ENCODE measurements around the gene CCL2.

CCL2 gene

DNA sequence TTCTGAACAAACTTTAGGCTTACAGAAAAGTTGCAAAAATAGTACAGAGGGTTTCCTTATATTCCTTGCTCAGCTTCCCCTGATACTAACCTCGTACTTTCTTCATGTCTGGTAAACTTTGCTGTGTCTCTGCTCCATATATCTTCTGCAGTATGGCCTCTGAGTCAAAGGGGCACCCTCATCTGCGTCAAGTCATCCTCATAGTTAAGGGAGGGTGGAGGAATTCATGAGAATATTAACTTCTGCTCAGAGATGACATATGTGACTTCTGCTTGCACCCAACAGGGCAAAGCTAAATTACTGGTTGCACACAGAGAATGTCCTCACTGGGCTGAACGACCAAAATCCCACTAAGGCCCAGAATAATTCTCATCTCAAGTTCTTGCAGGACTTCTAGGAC lies 10.6 kb downstream of the CCL2 start:
- no peak for DNase-seq (ENCODE audit: low read depth, low spot score)

DNA sequence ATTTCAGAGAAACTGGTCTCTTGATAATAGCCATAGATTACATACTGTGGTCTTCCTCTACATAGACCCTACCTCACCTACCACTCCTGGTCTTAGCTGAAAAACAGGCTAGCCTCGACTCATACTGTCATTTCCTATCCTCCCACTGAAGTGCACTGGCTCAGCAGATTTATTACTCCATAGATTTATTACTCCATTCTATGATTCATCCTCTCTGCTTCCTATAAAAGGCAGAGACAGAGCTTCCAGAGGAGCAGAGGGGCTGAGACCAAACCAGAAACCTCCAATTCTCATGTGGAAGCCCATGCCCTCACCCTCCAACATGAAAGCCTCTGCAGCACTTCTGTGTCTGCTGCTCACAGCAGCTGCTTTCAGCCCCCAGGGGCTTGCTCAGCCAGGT lies 14.9 kb downstream of the CCL2 start, which contains the start of gene CCL7:
CCL7 (plus strand) TSS at position 253 of the 400 bp plus-strand sequence; CDS start at position 323, 70 bp downstream.
- DNase-seq (ENCODE audit: low read depth, low spot score) = no peak

GRCh38 chr17:34275881-34276280 lies 20.8 kb downstream of the CCL2 start:
- no peak for DNase-seq (ENCODE audit: low read depth, low spot score)

GRCh38 chr17:34276826-34277225 lies 21.7 kb downstream of the CCL2 start:
- no peak for DNase-seq (ENCODE audit: low read depth, low spot score)

DNA sequence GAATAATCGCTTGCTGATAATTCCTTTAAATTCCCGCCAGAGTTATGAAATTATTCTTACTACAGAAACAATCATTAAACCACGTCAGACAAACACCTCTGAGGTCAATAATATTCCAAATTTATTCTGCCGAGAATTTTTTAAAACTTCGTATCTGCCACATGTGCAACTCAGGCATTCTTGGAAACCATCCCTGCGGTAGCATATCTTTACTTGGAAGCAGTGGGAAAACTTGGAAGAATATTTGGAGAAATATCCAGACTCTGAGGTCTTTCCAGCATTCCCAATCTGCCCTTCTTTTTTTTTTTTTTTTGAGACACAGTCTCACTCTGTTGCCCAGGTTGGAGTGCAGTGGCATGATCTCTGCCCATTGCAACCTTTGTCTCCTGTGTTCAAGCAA lies 28.5 kb downstream of the CCL2 start:
- no peak for DNase-seq (ENCODE audit: low read depth, low spot score)

DNA sequence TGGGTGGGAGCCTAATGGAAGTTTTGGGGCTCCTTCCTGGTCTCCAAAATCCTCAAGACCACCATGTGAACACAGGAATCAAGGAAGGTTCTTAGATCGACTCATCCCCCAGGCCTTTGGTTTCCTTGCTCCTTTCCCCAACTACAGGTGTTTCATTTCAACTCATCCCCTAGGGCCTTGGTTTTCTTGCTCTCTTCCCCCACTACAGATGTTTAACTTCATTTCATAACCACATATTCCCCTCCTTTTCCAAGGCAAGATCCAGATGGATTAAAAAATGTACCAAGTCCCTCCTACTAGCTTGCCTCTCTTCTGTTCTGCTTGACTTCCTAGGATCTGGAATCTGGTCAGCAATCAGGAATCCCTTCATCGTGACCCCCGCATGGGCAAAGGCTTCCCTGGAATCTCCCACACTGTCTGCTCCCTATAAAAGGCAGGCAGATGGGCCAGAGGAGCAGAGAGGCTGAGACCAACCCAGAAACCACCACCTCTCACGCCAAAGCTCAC lies 30.3 kb downstream of the CCL2 start, which contains the start of gene CCL11:
CCL11 (plus strand) TSS at position 457 of the 507 bp plus-strand sequence. CDS start 67 bp downstream, outside the sequence.
- DNase-seq (ENCODE audit: low read depth, low spot score) = no peak

GRCh38 chr17:34287875-34288274 lies 32.8 kb downstream of the CCL2 start:
- no peak for DNase-seq (ENCODE audit: low read depth, low spot score)

GRCh38 chr17:34290586-34290985 lies 35.5 kb downstream of the CCL2 start:
- DNase-seq (ENCODE audit: low read depth, low spot score) = no peak

DNA sequence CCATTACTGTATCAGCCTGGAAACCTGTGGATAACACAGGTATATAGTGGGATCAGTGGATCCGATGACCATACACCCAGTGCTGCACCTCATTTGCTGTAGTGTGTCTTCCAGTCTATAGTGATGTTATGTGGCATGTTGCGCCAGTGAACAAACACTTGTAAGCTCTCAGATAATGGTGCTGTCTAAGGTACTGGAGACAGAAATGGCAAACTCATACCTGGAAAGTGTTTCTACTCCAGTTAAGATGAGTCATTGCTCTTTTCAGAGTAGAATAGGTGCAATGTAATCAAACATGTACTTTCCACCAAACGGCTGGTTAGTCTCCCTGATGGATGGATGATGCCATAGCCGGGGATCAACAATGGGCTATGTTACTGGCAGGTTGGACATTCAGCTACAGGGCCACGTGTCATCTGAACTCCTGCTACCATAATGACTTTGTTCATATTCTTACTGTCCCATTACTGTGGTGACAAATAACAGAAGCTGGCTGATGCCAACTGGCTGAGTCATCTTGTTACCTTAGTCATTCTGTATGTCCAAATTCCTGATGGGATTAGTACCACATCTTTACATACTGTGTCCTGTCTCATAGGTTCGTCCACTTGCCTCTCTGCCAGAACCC lies 36.8 kb downstream of the CCL2 start:
- DNase-seq (ENCODE audit: low read depth, low spot score) = no peak

DNA sequence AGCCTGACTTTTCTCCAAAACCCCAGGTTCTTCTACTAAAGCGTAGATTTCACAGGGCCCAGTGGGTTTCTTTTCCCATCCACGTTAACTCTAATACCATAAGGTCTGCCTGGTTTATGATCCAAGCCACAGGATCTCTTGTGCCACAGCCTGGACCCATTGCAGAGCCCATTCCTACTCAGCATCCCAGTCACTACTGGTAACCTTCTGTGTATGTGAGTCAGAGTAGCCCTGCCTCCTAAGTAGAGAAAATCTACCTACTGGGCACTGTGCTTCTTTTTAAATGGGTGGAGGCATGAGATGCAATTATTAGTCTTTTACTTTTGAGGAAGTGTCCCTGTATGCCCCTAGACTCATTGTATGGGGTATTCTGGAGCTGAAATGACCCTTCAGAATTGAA lies 43.9 kb downstream of the CCL2 start:
- no peak for DNase-seq (ENCODE audit: low read depth, low spot score)

DNA sequence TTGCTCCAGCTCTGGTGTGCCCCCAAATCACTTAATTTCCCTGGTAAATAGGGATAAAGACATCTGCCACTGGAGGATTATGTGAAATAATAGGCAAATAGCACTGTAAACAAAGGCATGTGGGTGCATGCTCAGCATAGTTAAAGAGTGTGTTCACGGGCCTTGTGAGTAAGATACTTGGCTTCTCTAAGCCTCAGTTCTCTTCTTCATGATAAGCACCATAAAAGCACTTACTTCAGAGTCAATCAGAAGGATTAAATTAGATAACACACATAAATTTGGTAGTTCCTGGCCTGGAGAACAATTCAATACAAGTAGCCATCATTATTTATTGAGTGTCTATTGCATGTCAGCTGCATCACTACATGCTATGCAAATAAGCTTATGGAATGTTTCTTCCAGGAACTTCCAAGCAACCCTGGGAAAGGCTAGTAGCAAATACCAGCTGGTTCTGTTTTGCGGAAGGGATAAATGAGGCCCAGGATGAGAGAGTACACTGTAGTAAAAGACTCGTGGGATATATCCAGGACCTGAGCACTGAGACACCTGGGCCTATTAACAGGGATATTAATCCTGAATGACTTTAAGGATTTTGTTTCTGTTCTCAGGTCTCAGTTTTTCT lies 45.0 kb downstream of the CCL2 start:
- no peak for DNase-seq (ENCODE audit: low read depth, low spot score)

DNA sequence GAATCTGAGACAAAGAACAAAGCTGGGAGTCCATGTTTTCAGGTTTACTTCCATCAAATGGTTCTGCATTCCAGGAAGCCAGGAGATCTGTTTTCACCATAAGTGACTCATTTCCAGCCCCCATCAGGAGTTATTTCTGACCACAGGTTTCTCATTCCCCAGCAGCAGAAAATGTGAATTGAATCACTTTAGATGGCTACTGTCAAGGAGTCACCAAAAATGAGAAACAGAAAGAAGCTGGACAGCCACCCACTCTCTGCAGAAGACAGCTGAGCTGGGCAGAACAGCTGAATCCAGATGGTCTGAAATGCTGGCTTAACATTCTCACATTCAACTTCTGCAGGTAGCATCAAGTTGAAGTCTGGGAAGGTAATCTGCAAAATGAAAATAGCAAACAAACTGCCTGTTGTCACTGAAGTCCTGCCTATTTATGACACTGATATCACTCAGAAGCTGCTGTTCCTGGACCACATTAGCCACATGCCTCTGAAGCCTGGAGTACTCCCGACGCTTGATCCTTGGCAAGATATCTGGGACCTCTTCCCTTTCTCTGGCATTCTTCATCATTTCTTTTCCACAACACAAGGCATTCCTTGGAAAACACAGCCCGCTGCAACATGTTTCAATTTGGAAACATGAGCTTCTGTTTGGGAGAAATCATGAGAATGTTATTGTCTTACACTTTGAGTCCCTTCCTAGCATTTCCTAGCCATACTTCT lies 45.7 kb downstream of the CCL2 start:
- no peak for DNase-seq (ENCODE audit: low read depth, low spot score)

- DNase-seq (ENCODE audit: low read depth, low spot score) = no peak
Measured at GRCh38 chr17:34301986-34302385, 46.9 kb downstream of the CCL2 start.

GRCh38 chr17:34302636-34303035 lies 47.6 kb downstream of the CCL2 start:
- no peak for DNase-seq (ENCODE audit: low read depth, low spot score)

DNA sequence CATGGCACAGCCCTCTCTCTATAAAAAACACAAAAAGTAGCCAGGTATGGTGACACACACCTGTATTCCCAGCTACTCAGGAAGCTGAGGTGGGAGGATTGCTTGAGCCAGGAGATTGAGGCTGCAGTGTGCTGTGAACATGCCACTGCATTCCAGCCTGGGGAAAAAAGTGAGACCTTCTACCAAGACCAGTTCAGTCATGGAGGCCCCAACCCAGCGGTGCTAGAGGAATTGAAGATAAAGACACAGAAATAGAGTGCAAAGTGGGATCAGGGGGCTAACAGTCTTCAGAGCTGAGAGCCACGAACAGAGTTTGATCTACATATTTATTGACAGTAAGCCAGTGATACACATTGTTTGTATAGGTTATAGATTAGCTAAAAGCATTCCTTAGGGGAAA lies 48.5 kb downstream of the CCL2 start:
- DNase-seq (ENCODE audit: low read depth, low spot score) = no peak

- DNase-seq (ENCODE audit: low read depth, low spot score) = no peak
Measured at GRCh38 chr17:34305061-34305460, 50.0 kb downstream of the CCL2 start.

- no peak for DNase-seq (ENCODE audit: low read depth, low spot score)
Measured at GRCh38 chr17:34305606-34306005, 50.5 kb downstream of the CCL2 start.

DNA sequence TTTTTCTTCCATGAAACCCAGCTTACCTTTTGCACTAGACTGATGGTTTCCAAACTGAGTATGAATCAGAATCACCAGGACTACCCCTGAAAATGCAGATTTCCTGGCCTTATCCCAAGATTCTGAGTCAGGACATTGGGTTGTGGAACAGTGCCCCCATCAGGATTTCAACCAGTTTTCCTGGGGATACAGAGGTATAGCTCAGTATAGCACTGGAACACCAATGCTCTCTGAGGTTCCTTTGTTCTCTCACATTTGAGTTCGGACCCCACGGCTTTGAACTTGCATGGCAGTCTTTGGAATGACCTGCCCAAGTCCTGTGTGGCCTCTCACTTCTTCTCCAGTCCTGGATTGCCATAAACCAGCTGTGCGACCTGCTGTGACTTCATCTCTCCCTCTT lies 51.4 kb downstream of the CCL2 start:
- DNase-seq (ENCODE audit: low read depth, low spot score) = no peak
